OCI-LY3 (cell line): ENCODE results near the gene ELFN1.

Source experiments
- H2AFZ ChIP-seq: fragments of 200-600, 300-600 bp; shearing (Covaris generic); 2 replicates; pipeline ENCODE4 v1.6.0; 2014; ENCODE audit warnings: antibody characterized with exemption, low read depth, low read length
- H3K27ac ChIP-seq: fragments of 200-600, 300-600 bp; sonication (generic); 2 replicates; pipeline ENCODE4 v1.5.1; 2014; ENCODE audit warnings: mild to moderate bottlenecking, low read length, moderate library complexity, mixed read lengths
- H3K27me3 ChIP-seq: fragments of 200-600, 300-600 bp; sonication (generic); 2 replicates; pipeline ENCODE4 v1.6.1; 2014; ENCODE audit warnings: low read depth, low read length, mixed read lengths
- H3K36me3 ChIP-seq: fragments of 200-600, 300-600 bp; sonication (generic); replicated peaks from 2 replicates; pipeline ENCODE3; 2014; ENCODE audit warnings: low read depth, low read length, mixed read lengths
- H3K4me1 ChIP-seq: fragments of 300-600, 200-600 bp; sonication (generic); 2 replicates; pipeline ENCODE4 v1.6.1; 2014; ENCODE audit warnings: low read length, mixed read lengths
- H3K4me2 ChIP-seq: fragments of 200-600, 300-600 bp; sonication (generic); 2 replicates; pipeline ENCODE4 v1.6.1; 2014; ENCODE audit warnings: low read length, mixed read lengths
- H3K4me3 ChIP-seq: fragments of 300-600, 200-600 bp; sonication (generic); 2 replicates; pipeline ENCODE4 v1.5.1; 2014; ENCODE audit warnings: antibody characterized with exemption, mild to moderate bottlenecking, low read length, moderate library complexity
- H3K79me2 ChIP-seq: fragments of 300-600, 200-600 bp; shearing (Covaris generic); 2 replicates; pipeline ENCODE4 v1.6.1; 2014; ENCODE audit warnings: mild to moderate bottlenecking, low read length, mixed read lengths
- H3K9ac ChIP-seq: fragments of 300-600, 200-600 bp; shearing (Covaris generic); 2 replicates; pipeline ENCODE4 v1.6.0; 2014; ENCODE audit warnings: mild to moderate bottlenecking, low read length, moderate library complexity
- H3K9me3 ChIP-seq: fragments of 200-600, 300-600 bp; shearing (Covaris generic); 2 replicates; pipeline ENCODE4 v1.6.1; 2014; ENCODE audit warnings: low read length, mixed read lengths; ENCODE audit not compliant: insufficient read depth
- H4K20me1 ChIP-seq: fragments of 200-600, 300-600 bp; sonication (generic); 2 replicates; pipeline ENCODE4 v1.6.1; 2016; ENCODE audit warnings: low read length, mixed read lengths; ENCODE audit not compliant: insufficient read depth
- EZH2phosphoT487 ChIP-seq: fragments of 200-600 bp; shearing (Covaris generic); IDR thresholded peaks from 2 replicates; pipeline ENCODE4 v1.6.1; 2018; ENCODE audit warnings: antibody characterized with exemption, mixed run types, low read depth
- TF ChIP-seq, protein P1 (sequence below): fragments of 200-600, 300-600 bp; sonication (generic); IDR thresholded peaks from 2 replicates; pipeline ENCODE4 v1.5.1; 2014; ENCODE audit warnings: antibody characterized with exemption, low read length, low read depth

ELFN1 gene

DNA sequence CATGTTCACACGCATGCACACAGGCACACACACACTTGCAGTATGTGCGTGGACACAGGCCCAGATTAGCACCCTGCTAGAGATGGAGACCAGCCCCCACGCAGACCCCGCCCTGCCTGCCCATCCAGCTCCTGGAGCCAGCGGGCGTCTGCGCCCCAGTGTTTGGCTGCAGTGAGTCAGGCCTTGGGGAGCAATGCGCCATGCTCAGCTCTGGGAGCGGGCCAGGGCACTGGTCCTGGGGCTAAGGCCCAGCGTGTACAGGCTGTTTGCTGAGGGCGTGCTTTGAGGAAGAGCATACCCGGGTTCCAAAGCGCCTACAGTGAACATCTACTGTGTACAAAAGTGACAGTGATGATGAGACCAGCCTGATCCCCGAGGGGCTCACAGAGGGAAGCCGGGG is 16.0 kb upstream of the ELFN1 start:
- Histone ChIP-seq H4K20me1 (no peaks in the 10 kb centered on the region), H3K27ac (no peak overlapping the region), H3K9me3 (no peaks in the 10 kb centered on the region), H3K4me1 (no peaks in the 10 kb centered on the region), H3K36me3 (no peaks in the 10 kb centered on the region), H2AFZ (no peak overlapping the region), H3K27me3 (no peaks in the 10 kb centered on the region), H3K79me2 (no peaks in the 10 kb centered on the region), H3K9ac (no peak overlapping the region), H3K4me3 (no peak overlapping the region), H3K4me2 (no peak overlapping the region)
- no peak for TF ChIP-seq EZH2phosphoT487
- TF ChIP-seq, protein P1, sequence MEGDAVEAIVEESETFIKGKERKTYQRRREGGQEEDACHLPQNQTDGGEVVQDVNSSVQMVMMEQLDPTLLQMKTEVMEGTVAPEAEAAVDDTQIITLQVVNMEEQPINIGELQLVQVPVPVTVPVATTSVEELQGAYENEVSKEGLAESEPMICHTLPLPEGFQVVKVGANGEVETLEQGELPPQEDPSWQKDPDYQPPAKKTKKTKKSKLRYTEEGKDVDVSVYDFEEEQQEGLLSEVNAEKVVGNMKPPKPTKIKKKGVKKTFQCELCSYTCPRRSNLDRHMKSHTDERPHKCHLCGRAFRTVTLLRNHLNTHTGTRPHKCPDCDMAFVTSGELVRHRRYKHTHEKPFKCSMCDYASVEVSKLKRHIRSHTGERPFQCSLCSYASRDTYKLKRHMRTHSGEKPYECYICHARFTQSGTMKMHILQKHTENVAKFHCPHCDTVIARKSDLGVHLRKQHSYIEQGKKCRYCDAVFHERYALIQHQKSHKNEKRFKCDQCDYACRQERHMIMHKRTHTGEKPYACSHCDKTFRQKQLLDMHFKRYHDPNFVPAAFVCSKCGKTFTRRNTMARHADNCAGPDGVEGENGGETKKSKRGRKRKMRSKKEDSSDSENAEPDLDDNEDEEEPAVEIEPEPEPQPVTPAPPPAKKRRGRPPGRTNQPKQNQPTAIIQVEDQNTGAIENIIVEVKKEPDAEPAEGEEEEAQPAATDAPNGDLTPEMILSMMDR: no peak

DNA sequence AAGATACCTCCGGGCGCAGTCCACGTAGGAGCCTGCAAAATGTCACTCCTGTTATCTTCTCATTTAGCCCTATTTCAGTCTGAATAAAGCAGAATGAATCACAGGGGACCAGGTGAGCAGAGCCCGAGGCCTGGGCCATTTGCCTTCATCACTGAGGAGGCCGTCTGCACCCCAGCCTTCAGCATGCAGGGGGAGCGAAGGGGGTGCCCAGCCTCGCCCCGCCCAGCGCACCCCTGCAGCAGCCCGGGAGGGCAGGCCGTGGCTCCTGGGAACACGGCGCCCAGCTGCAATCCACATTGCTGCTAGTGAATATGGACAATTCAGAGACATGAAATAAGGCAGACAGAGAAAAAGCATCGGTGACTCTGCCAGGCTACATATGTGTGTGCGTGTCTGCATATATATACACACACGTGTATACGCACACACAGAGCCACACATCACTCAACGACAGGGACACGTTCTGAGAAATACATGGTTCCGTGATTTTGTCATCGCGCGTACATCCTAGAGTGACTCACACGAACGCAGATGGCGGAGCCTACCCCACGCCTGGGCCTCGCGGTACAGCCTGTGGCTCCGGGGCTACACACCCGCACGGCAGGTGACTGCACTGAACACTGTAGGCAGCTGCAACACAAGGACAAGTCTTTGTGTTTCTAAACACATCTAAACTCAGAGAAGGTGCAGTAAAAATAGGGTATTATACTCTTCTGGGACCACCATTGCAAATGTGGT is 15.2 kb upstream of the ELFN1 start:
- TF ChIP-seq, protein P1: no peak
- TF ChIP-seq EZH2phosphoT487: no peak
- no peaks in the 10 kb centered on the region for H3K9me3 ChIP-seq
- H2AFZ ChIP-seq: no peak overlapping the region
- H3K4me2 ChIP-seq: no peak overlapping the region
- no peaks in the 10 kb centered on the region for H3K4me1 ChIP-seq
- H3K36me3 ChIP-seq: no peaks in the 10 kb centered on the region
- no peaks in the 10 kb centered on the region for H3K27me3 ChIP-seq
- H3K4me3 ChIP-seq: no peak overlapping the region
- no peak overlapping the region for H3K27ac ChIP-seq
- H3K79me2 ChIP-seq: no peaks in the 10 kb centered on the region
- no peaks in the 10 kb centered on the region for H4K20me1 ChIP-seq
- H3K9ac ChIP-seq: no peak overlapping the region

DNA sequence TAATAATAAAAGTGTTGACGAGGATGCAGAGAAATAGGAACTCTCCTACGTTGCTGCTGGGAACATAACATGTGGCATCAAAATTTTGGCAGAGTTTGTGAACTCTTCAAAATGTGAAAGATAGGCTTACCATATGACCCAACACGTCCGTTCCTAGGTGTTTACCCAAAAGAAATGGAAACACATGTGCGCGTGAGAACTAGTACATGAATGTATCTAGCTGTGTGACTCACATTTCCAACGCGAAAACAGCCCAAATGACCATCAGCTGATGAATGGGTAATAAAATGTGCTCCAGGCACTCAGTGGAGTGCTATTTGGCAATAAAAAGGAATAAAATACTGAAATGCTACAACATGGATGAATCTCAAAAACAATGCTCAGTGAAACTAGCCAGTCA is 10.4 kb upstream of the ELFN1 start:
- Histone ChIP-seq H2AFZ (no peak overlapping the region), H3K36me3 (no peaks in the 10 kb centered on the region)
- TF ChIP-seq, protein P1: no peak
- no peak for TF ChIP-seq EZH2phosphoT487

DNA sequence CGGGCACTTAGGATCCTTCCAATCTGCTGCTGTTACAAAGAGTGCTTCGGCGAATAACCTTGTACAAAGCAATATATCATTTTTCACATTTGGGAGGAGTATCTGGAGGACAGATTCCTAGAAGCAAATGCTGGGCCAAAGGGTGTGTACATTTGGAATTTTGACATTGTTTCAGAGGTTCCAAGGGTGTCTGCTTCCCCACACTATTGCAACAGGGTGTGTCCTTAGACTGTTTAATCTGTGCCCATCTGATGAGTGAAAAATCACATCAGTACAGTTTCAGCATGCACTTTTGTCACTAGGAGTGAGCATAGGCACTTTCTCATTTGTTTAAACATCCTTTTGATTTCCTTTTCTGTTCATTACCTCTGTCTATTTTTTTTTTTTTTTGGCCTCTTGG is 8.6 kb upstream of the ELFN1 start:
- Histone ChIP-seq H3K9me3 (no peaks in the 10 kb centered on the region), H3K27me3 (no peaks in the 10 kb centered on the region), H4K20me1 (no peaks in the 10 kb centered on the region), H3K4me1 (no peaks in the 10 kb centered on the region), H2AFZ (no peak overlapping the region), H3K4me2 (no peak overlapping the region), H3K9ac (no peak overlapping the region), H3K79me2 (no peaks in the 10 kb centered on the region), H3K27ac (no peak overlapping the region), H3K36me3 (no peaks in the 10 kb centered on the region), H3K4me3 (no peak overlapping the region)
- TF ChIP-seq EZH2phosphoT487: no peak
- TF ChIP-seq, protein P1: no peak

More for the DNA sequence above, 10.4 kb upstream of the ELFN1 start:
- no peaks in the 10 kb centered on the region for H4K20me1 ChIP-seq
- no peak overlapping the region for H3K4me2 ChIP-seq
- no peaks in the 10 kb centered on the region for H3K27me3 ChIP-seq
- H3K79me2 ChIP-seq: no peaks in the 10 kb centered on the region
- H3K9ac ChIP-seq: no peak overlapping the region
- no peak overlapping the region for H3K27ac ChIP-seq
- no peak overlapping the region for H3K4me3 ChIP-seq
- no peaks in the 10 kb centered on the region for H3K4me1 ChIP-seq
- H3K9me3 ChIP-seq: no peaks in the 10 kb centered on the region
